D341Med (cell line): ENCODE data around the gene IKBKE.
"Not testable (repeated sequence)": the region's sequence is repeated elsewhere in the genome, so short reads cannot be mapped to it uniquely, and the experiment has no call there.

ENCODE experiments used
- DNase-seq: peaks from one replicate; pipeline ENCODE4 v3.0.0; 2012; ENCODE audit warnings: low spot score

Gene IKBKE

DNA sequence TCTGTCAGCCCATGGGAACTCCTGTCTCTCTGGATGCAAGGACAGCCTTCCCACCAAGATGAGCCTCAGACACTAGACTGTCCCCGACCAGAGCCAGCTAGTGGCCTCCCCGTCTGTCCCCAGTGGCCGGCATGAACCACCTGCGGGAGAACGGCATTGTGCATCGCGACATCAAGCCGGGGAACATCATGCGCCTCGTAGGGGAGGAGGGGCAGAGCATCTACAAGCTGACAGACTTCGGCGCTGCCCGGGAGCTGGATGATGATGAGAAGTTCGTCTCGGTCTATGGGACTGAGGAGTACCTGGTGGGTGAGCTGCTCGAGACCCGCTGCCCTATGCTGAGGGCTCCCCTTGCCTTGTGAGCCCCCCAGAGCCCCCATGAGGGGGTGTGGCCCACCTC, 5.8 kb downstream of the IKBKE start:
- no peak for DNase-seq

DNA sequence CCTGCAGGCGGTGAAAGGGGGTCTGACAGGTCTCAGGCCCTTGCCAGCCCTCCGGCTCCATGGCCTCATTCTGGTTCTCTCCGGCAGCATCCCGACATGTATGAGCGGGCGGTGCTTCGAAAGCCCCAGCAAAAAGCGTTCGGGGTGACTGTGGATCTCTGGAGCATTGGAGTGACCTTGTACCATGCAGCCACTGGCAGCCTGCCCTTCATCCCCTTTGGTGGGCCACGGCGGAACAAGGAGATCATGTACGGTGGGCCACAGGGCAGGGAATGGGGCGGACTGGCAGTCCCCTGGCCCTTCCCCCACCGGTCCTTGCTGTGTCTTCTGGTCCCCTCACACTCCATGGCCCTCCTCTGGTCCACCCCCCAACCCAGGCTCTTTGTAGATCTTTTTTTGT, 6.3 kb downstream of the IKBKE start:
- no peak for DNase-seq

DNA sequence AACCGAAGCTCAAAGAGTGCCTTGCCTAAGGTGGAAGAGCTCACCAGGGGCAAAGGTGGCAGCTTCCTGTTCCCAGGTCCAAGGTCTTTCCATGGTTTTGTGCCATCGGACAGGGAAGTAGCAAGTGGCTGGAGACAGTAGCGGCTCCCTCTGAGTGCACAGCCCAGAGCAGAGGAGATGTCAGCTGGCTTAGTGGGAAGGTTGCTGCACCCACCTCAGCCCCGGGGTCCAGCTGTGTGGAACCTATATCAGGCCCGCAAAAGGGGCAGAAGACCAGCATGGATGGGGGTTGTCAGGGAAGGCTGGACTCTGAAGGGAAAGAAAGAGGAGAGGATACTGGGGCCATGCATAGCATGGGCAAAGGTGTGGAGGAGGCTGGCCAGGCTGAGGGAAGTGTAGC, 6.8 kb downstream of the IKBKE start:
- no peak for DNase-seq

DNA sequence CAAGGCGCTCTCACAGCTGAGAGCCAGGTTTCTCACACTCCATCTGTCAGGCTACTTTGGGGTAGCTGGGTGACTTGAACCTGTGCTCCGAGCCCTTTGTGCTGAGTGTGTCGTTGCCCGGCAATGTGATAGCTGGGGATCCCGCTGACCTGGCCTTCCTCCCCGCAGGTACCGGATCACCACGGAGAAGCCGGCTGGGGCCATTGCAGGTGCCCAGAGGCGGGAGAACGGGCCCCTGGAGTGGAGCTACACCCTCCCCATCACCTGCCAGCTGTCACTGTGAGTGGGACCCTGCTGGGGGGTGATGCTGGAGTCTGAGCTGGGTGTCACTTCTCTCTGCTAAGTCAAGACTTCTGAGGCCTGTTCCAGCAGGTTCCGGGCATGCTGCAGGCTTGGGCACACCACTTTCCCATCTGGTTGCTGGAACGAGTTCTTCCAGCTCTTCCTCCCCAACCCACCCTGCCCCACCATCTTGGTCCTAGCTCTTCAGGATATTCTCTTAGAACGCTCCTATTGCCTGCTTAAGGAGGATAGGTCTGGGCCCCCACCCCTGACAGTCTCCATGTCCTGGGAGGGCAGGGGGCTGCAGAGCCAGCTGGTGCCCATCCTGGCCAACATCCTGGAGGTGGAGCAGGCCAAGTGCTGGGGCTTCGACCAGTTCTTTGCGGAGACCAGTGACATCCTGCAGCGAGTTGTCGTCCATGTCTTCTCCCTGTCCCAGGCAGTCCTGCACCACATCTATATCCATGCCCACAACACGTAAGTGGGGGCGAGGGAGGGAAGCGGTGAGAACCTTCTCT, 7.5 kb downstream of the IKBKE start:
- DNase-seq, result no peak

DNA sequence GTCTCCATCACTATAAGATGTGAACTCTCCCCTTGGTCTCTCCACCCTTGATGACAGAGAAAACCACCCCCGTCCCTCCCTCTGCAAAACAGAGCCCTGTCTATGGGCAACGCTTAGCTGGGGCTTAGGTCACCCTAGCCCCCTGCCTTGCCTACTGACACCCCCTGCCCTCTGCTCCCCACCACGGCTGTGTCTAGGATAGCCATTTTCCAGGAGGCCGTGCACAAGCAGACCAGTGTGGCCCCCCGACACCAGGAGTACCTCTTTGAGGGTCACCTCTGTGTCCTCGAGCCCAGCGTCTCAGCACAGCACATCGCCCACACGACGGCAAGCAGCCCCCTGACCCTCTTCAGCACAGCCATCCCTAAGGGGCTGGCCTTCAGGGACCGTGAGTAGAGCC, 8.5 kb downstream of the IKBKE start:
- no peak for DNase-seq

DNA sequence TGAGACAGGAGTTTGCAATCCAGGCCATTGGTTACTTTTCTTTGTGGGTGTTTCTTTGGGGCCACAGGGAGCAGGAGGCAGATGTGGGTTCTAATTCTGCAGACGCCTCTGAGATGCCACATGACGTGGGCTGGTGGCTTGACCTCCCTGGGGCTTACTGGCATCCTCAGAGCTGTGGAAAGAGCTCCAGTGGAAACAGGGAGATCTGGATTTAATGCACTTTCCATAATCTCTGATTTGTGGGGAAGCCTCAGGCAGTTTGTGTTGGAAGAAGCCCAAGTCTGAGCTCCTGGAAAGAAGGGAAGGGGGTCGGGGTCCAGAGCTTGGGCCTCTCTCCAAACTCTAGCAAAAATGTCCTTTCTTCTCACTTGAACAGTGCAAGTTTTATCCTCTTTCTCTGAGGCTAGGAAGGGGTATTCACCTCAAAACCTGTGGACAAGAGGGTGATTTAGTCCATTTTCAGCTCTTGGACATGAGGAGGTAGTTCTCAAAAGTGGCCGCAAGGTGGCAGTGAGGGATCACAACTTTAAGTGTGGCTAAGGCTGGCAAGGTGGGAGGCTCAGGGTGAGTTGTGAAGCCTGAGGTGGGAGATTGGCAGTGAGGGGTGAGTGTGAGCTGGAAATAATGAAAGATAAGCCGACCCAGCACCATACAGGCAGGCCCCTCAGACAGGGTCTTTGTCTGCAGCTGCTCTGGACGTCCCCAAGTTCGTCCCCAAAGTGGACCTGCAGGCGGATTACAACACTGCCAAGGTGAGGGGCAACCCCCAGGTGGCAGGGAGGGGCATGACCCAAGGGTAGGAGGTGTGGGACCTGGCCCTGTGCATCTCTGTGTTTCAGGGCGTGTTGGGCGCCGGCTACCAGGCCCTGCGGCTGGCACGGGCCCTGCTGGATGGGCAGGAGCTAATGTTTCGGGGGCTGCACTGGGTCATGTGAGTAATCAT, 9.2 kb downstream of the IKBKE start:
- DNase-seq, result peak; percentile 86

DNA sequence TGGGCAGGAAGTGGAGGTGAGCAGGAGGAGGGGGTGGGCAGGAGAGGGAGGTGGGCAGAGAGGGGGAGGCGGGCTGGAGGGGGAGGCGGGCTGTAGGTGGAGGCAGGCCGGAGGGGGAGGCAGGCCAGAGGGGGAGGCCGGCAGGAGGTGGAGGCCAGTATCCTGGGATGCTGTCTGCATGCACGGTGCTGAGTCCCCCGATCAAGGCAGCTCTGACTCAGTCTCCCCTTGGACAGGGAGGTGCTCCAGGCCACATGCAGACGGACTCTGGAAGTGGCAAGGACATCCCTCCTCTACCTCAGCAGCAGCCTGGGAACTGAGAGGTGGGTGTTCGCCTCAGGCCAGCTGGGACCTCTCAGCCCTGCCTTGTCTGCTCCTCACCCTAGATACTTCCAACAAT, 9.9 kb downstream of the IKBKE start:
- DNase-seq, result no peak

DNA sequence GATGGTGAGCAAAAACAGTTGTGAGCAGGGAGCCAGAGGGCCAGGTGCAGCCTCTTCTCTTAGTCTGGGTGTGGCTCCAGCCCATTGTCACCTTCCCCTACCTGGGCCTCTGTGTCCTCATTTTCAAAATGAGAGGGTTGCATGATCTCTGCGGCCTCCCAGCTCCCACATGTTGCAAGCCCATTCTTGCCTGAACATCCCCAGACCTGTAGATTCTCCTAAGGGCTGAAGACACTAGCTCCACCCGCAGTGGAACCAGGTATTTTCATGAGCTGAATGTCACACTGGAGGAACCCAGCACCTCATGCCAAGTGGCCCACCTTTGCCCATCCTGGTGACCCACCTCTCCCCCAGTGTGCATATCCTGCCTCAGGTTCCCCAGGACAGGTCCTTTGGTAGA, 12.3 kb downstream of the IKBKE start:
- no peak for DNase-seq

DNA sequence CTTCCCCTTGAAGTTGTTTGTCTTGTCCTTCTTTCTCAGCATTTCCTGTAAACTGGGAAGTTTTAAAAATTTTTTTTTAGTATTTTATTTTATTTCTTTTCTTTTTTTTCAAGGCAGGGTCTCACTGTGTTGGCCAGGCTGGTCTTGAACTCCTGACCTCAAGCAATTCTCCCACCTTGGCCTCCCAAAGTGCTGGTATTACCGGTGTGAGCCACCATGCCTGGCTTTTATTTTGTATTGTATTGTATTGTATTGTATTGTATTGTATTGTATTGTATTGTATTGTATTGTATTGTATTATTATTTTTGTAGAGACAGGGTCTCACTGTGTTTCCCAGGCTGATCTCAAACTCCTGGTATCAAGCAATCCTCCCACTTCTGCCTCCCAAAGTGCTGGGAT, 13.6 kb downstream of the IKBKE start:
- DNase-seq, result not testable (repeated sequence)

DNA sequence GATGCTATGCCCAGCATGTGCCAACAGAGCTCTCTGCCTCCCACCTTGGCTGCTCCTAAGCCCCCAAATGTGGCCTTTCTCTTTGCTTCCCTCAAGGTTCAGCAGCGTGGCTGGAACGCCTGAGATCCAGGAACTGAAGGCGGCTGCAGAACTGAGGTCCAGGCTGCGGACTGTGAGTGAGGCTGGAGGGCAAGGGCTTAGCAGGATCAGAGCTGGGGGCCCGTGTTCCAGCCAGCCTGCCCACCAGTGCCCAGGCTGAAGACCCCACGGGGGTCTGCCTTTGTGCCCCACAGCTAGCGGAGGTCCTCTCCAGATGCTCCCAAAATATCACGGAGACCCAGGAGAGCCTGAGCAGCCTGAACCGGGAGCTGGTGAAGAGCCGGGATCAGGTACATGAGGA, 14.6 kb downstream of the IKBKE start:
- DNase-seq, result no peak

DNA sequence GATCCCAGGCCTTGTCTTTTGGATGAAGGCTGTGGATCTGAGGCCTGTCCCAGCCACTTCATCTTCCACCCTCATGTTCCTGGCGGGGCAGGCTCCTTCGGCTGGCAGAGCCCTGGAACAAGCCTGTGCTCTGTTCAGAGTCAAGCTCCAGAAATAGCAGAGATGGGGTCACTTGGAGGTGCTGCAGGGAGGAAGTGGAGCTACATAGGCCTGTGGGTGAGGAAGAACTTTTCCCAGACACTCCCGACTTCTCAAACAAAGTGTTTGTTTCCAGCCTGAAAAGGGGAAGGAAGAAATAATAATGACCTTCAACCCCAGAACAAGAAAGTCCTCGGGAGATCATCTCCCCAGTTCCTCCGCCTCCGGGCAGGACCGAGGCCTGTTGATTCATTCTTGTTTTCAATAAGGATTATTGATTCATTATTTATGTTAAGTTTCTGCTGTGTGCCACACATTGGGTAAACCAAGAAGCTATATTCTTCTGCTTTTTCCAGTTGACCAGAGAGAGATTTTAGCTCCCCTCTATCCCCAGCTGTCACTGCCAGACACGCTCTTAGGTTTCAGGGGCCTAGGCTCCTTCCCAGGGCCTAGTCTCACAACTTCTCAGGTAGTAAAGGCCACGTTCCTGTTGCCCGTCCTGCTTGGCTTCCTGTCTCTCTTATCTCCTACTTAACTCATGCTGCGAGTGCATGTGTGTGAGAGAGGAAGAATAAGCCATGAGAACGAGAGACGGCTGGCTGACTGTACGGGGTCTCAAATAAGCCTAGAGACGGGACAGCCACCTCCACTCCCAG, 16.9 kb downstream of the IKBKE start:
- no peak for DNase-seq

DNA sequence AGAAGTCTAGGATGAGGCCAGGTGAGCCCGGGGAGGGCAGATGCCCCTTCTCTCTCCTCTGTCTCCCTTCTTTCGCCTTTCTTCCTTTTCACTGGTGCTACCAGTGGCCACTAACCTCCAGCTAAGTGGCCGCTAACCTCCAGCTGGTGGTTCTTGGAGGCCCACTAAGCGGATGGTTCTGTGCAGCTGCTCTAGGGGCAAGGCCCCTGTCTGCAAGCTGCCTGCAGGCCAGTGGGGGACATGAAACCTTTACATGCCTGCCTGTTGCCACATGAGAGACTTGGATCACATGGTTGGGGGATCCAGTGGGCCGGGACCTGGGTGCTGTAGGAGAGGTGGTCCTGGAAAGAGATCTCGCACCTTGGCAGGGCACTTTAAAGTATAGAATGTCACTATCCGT, 17.7 kb downstream of the IKBKE start:
- no peak for DNase-seq

DNA sequence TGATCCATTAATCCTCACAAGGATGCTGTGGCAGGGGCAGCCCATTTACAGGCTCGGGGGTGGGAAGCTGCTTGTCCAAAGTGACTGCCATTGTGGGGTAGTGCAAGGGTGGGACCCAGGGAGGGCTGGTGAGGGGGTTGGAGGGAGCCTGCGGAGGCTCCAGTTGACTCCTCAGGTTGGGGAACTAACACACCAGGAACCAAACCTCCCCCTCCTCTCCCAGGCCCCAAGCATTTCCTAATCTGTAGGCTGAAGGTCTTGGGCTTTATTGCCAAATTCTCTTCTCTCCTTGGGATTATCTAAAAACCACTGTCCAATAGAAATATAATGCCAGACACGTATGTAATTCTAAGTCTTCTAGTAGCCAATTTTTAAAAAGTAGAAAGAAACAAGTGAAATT, 18.2 kb downstream of the IKBKE start:
- no peak for DNase-seq

DNA sequence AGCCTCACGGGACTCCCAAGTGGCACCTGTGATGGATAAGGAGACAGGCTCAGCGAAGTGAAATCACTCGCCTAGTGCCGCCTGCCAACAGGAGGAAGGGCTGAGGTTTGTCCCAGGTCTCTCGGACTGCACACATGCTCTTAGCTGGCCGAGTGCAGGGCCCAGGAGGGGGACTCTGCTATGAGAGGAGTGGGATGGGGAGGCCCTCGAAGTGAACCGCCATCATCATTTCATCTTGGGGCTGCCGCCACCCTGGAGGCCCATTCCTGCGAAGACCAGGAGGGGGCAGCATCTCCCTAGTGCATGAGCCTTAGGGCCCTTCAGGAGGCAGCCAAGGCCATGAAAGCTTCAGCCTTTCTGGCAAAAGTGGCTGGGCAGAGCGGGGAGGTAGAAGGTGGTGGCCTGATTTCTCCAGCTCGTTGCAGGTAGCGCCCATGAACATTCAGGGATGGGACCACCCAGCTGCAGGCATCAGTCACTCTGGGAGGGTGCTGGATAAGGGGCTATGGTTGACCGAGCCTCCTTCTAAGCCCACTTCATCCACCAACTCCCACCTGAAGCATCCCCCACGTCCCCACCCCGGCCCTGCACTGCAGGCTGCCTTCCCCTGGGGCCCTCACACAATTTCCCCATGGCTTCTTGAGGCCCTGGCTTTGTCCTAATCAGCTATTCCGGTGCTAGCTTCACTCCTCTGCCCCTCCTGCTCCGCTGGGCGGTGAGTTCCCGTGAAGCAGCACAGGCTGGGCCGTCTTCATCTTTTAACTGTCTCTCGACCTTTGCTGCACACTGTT, 19.9 kb downstream of the IKBKE start:
- peak; percentile 92 for DNase-seq

DNA sequence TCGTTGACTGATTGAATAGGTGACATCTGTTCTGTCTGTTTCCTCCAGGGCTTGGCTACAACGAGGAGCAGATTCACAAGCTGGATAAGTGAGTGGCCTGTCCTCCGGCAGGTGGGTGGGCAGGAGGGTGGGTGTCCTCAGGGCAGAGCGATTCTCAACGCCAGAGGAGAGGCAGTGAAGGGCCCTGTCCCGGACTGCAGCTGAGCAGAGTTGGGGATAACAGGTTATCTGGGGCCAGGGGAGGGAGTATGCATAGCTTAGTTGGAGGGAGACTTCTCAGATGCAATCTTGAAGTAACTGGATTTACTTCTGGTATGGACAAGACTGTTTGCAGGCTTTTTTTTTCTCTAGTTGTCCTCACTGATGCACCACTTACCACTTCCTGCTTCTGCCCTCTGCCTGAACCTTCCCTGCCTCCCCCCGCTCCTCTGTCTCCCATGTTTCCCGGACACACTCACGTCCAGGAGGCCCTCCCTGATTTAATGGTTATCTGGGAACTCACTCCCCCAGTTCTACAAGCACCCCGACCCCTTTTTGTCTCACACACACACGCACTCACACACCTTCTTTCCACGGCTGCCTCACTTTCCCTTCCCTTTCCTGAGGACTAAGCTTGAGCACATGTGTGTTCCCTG, 20.6 kb downstream of the IKBKE start:
- DNase-seq, result no peak

DNA sequence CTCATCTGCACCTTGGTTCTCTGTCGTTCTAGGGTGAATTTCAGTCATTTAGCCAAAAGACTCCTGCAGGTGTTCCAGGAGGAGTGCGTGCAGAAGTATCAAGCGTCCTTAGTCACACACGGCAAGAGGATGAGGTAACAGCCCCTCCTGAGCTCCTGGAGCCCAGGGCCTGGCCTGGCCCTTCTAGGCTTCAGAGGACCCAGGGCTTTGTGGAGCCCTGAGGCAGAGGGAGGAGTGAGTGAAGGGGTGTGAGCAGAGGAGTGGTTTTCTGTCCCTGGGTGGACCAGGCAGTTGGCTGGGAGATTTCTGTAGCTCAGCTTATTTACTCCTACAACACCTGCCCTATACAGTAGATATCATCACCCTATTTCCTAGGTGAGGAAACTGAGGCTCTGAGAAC, 21.3 kb downstream of the IKBKE start:
- no peak for DNase-seq

DNA sequence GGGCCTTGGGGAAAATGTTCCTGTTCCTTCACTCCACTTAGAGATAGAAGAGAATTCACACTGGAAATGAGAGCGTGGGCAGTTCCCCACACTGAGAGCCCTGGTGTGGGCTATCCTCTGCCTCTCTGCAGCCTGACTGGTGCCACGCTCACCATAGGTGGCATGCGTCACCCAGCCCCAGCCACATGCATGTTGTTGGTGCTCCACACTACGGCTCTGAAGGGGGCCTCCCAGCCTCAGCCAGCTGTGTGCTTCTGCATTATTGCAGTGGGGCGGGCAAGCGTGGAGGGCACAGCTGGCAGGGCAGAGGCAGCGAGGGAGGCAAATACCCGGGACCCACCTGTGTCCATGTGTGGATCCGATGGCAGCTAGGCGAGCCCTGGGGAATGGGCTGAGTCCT, 22.3 kb downstream of the IKBKE start:
- DNase-seq, result no peak

DNA sequence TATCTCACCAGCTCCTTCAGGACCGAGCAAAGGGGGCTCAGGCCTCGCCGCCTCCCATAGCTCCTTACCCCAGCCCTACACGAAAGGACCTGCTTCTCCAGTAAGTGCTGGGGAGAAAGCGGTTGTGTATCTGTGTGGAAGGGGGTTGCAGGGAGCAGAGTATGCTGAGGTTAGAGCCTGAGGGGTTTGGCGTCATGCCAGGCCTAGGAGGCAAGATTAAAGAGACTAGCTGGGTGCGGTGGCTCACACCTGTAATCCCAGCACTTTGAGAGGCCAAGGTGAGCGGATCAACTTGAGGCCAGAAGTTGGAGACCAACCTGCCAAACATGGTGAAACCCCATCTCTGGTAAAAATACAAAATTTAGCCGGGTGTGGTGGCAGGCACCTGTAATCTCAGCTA, 23.0 kb downstream of the IKBKE start:
- no peak for DNase-seq

DNA sequence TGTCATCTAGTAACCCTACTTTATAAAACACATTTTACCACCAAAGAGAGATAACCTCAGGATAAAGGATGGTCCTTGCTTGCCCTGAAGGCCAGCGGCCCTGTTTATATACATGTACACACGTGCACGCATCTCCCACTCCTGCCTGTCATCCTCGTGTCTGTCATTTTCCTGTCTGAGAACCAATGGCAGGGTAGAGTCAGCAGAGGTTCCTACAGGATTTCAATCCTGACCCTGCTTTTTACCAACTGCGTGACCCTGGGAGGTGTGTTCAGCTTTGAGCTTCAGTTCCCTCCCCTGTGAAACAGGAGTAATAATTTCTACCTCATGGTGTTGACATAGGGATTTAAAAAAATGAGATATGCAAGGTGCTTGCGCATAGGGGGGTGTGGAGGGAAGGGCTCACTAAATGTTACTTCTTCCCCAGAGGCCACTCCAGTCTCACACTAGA, 24.8 kb downstream of the IKBKE start:
- DNase-seq, result no peak

DNA sequence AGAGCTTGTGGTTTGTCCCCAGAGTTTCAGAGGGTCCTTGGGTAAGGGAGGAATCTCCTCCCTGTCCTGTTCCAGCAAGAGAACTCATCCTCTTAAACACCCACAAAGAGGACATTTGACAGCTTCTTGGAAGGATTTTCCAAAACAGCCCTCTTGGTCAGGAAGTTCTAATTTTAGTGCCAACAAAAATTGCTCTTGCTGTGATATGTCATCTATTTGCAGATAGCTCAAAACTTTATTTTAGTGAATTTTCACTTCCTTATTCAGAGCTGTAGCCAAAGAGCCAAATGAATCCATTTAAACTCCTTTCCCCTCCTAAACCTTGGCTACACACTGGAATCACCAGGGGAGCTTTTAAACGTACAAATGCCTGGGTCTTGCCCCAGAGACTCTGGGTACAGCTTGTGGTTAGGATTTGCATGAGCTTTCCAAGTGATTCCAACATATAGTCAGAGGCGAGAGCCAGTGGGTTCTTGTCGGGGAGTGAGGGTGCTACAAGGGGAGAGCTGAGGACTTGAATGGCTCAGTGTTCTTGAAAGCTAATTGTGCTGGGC, 25.3 kb downstream of the IKBKE start:
- DNase-seq, result no peak
